SU-DHL-6 (cell line): ENCODE measurements around the gene NUP153.

ENCODE experiments used
- H2AFZ ChIP-seq: fragments of 200-600 bp; sonication (generic); 2 replicates; pipeline ENCODE4 v1.6.1; 2014; ENCODE audit warnings: low read depth, mild to moderate bottlenecking, moderate library complexity, mixed read lengths, antibody characterized with exemption, low read length; ENCODE audit not compliant: severe bottlenecking
- H3F3A ChIP-seq: fragments of 200-600 bp; shearing (Covaris generic); 2 replicates; pipeline ENCODE4 v1.6.0; 2016; ENCODE audit warnings: antibody characterized with exemption, mild to moderate bottlenecking; ENCODE audit not compliant: insufficient read depth
- H3K27ac ChIP-seq: fragments of 200-600 bp; sonication (generic); 2 replicates; pipeline ENCODE4 v1.5.1; 2016; ENCODE audit warnings: low read depth, mild to moderate bottlenecking, low read length, moderate library complexity, mixed read lengths
- H3K27me3 ChIP-seq: fragments of 200-600 bp; sonication (generic), shearing (Covaris generic); 2 replicates; pipeline ENCODE4 v1.6.0; 2014; ENCODE audit warnings: mild to moderate bottlenecking, low read length
- H3K36me3 ChIP-seq: fragments of 200-600 bp; sonication (generic); 2 replicates; pipeline ENCODE4 v1.6.1; 2014; ENCODE audit warnings: mild to moderate bottlenecking, low read length, mixed read lengths
- H3K4me2 ChIP-seq: fragments of 300-600, 200-600 bp; shearing (Covaris generic), sonication (generic); 2 replicates; pipeline ENCODE4 v1.6.0; 2014; ENCODE audit warnings: low read length, low read depth, mild to moderate bottlenecking; ENCODE audit not compliant: poor library complexity, severe bottlenecking
- H3K4me3 ChIP-seq: fragments of 200-600 bp; sonication (generic); 2 replicates; pipeline ENCODE4 v1.5.1; 2014; ENCODE audit warnings: antibody characterized with exemption, low read length, mild to moderate bottlenecking, mixed read lengths; ENCODE audit not compliant: insufficient read depth, poor library complexity, severe bottlenecking
- H3K79me2 ChIP-seq: fragments of 200-600 bp; sonication (generic); 2 replicates; pipeline ENCODE4 v1.6.1; 2014; ENCODE audit warnings: mild to moderate bottlenecking, low read length, moderate library complexity; ENCODE audit not compliant: insufficient read depth
- H3K9ac ChIP-seq: fragments of 200-600 bp; sonication (generic); 2 replicates; pipeline ENCODE4 v1.7.0; 2014; ENCODE audit warnings: mild to moderate bottlenecking, low read length
- H3K9me2 ChIP-seq: fragments of 200-600 bp; sonication (generic); replicated peaks from 2 replicates; pipeline ENCODE4 v1.6.1; 2014; ENCODE audit warnings: low read length; ENCODE audit not compliant: insufficient read depth
- H3K9me3 ChIP-seq: fragments of 200-600 bp; sonication (generic); 2 replicates; pipeline ENCODE4 v1.6.1; 2014; ENCODE audit warnings: low read length, mixed read lengths; ENCODE audit not compliant: insufficient read depth
- H4K20me1 ChIP-seq: fragments of 200-600 bp; sonication (generic); 2 replicates; pipeline ENCODE4 v1.6.1; 2014; ENCODE audit warnings: low read depth, mild to moderate bottlenecking, antibody characterized with exemption, low read length, moderate library complexity, mixed read lengths
- EZH2phosphoT487 ChIP-seq: fragments of 200-600 bp; sonication (generic), shearing (Covaris generic); conservative IDR thresholded peaks from 2 replicates; pipeline ENCODE4 v1.6.1; 2018; ENCODE audit warnings: mild to moderate bottlenecking, antibody characterized with exemption, low read length, moderate library complexity, mixed read lengths
- TF ChIP-seq, protein P1 (sequence below): fragments of 200-600 bp; sonication (generic); IDR thresholded peaks from one replicate; pipeline ENCODE4 v1.5.1; 2017; ENCODE audit warnings: antibody characterized with exemption, mild to moderate bottlenecking, low read length, moderate library complexity; ENCODE audit not compliant: insufficient read depth, poor library complexity, severe bottlenecking

Gene NUP153

DNA sequence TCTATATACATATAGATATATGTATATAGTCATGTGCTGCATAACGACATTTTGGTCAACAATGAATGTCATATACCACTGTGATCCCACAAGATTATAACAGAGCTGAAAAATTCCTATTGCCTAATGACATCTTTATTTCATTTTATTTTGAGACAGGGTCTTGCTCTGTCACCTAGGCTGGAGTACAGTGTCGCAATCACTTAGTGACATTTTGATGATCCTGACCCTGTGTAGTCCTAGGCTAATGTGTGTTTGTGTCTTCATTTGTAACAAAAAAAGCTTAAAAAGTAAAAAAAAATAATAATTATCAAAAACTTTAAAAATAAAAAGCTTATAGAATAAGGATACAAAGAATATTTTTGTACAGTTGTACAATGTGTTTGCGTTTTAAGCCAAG is 110.6 kb downstream of the NUP153 start:
- H4K20me1 ChIP-seq, result no peaks in the 10 kb centered on the region
- no peaks in the 10 kb centered on the region for H3K9me3 ChIP-seq
- no peak overlapping the region for H3K4me3 ChIP-seq
- H3K4me2 ChIP-seq, result no peak overlapping the region
- TF ChIP-seq, protein P1, sequence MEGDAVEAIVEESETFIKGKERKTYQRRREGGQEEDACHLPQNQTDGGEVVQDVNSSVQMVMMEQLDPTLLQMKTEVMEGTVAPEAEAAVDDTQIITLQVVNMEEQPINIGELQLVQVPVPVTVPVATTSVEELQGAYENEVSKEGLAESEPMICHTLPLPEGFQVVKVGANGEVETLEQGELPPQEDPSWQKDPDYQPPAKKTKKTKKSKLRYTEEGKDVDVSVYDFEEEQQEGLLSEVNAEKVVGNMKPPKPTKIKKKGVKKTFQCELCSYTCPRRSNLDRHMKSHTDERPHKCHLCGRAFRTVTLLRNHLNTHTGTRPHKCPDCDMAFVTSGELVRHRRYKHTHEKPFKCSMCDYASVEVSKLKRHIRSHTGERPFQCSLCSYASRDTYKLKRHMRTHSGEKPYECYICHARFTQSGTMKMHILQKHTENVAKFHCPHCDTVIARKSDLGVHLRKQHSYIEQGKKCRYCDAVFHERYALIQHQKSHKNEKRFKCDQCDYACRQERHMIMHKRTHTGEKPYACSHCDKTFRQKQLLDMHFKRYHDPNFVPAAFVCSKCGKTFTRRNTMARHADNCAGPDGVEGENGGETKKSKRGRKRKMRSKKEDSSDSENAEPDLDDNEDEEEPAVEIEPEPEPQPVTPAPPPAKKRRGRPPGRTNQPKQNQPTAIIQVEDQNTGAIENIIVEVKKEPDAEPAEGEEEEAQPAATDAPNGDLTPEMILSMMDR, result no peak
- no peak for TF ChIP-seq EZH2phosphoT487
- no peaks in the 10 kb centered on the region for H3K9me2 ChIP-seq
- no peaks in the 10 kb centered on the region; the same call in 1 of the 2 replicates for H3K79me2 ChIP-seq
- no peak overlapping the region for H3K9ac ChIP-seq
- H3K27ac ChIP-seq, result no peak overlapping the region
- H3F3A ChIP-seq, result peaks cover 9% of the 10 kb centered on the region
- no peaks in the 10 kb centered on the region for H3K27me3 ChIP-seq
- no peaks in the 10 kb centered on the region for H3K36me3 ChIP-seq
- H2AFZ ChIP-seq, result no peak overlapping the region

DNA sequence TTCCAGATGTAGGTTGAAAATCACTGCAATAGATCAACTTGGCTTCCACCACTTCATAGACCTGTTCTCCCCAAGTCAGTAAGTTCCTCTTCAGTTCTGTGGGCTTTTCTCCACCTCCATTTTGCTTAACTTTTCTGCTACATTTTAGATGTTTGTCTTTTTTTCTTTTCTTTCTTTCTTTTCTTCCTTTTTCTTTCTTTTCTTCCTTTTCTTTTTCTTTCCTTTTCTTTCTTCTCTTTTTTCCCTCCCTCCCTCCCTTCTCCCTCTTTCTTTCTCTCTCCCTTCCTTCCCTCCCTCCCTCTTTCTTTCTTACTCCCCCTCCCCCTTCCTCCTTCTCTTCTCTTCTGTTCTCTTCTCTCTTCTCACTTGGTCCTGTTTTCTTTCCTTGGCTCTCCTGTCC is 113.5 kb downstream of the NUP153 start:
- Histone ChIP-seq H3K27me3 (no peaks in the 10 kb centered on the region), H3K9me2 (no peaks in the 10 kb centered on the region), H4K20me1 (no peaks in the 10 kb centered on the region)

DNA sequence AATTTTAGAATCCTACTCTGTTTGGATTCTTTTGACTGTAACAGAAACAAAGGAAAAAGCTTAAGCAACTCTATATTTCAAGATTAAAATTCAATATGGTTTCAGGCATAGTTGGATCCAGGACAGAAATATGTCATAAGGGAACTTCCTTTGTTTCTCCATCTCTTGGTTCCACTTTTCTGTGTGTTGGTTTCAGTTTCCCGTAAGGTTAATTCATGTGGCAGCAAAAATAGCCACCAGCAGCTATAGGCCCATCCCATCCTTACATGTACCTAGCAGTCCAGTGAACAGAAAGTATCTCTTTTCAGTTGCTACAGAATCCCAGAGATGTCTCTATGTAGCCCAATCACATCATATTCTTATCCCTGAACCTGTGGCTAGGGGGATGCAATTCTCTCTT is 115.4 kb downstream of the NUP153 start:
- Histone ChIP-seq H3K36me3 (no peaks in the 10 kb centered on the region), H3F3A (no peaks in the 10 kb centered on the region), H3K9ac (no peak overlapping the region), H4K20me1 (no peaks in the 10 kb centered on the region), H3K27me3 (no peaks in the 10 kb centered on the region), H2AFZ (no peak overlapping the region), H3K79me2 (no peaks in the 10 kb centered on the region), H3K9me3 (no peaks in the 10 kb centered on the region), H3K9me2 (no peaks in the 10 kb centered on the region), H3K27ac (no peak overlapping the region), H3K4me2 (no peak overlapping the region), H3K4me3 (no peak overlapping the region)
- no peak for TF ChIP-seq EZH2phosphoT487
- TF ChIP-seq, protein P1, result no peak

More for the DNA sequence above, 113.5 kb downstream of the NUP153 start:
- Histone ChIP-seq H3F3A (no peaks in the 10 kb centered on the region), H3K4me2 (no peak overlapping the region), H3K27ac (no peak overlapping the region), H3K79me2 (no peaks in the 10 kb centered on the region), H3K9me3 (no peaks in the 10 kb centered on the region), H3K36me3 (no peaks in the 10 kb centered on the region), H3K4me3 (no peak overlapping the region), H3K9ac (no peak overlapping the region), H2AFZ (no peak overlapping the region)
- TF ChIP-seq EZH2phosphoT487, result no peak
- TF ChIP-seq, protein P1, result no peak
